Right lobe of liver (tissue), 6 donors: ENCODE measurements around the gene PHF21B. TPM values are rescaled to one million over a fixed set of nuclear protein-coding genes. Genes with fewer than 3 reads are reported as not detected.

ENCODE experiments used
- ATAC-seq, 4 donors: fragments of 200-7000 bp; cut with Tn5 transposase; one replicate each; pipeline ENCODE4 v1.9.1; 2020; ENCODE audit warnings: mild to moderate bottlenecking in 4 of 4, moderate library complexity in 4 of 4
- DNase-seq, 3 donors: peaks; one replicate each; pipeline ENCODE4 v3.0.0-alpha.2; 2020
- H3K27ac ChIP-seq, 3 donors: fragments of 200-600 bp; one replicate each; pipeline ENCODE4 v1.8.0; 2022
- H3K27me3 ChIP-seq, 2 donors: fragments of 200-600 bp; one replicate each; pipeline ENCODE4 v1.8.0; 2022
- H3K36me3 ChIP-seq, 4 donors: fragments of 200-600 bp; sonication (generic) in 1 of 4; one replicate each; pipeline versions ENCODE4 v1.5.1 to v1.8.0; 2017 to 2022; ENCODE audit warnings: control low read depth in 1 of 4
- H3K4me1 ChIP-seq, 4 donors: fragments of 200-600 bp; sonication (generic) in 1 of 4; one replicate each; pipeline versions ENCODE4 v1.5.1 to v1.8.0; 2017 to 2022; ENCODE audit warnings: control low read depth in 1 of 4
- H3K4me3 ChIP-seq, 3 donors: fragments of 200-600 bp; one replicate each; pipeline ENCODE4 v1.8.0; 2022
- H3K9me3 ChIP-seq, 4 donors: fragments of 200-600 bp; sonication (generic) in 1 of 4; one replicate each; pipeline versions ENCODE4 v1.5.1 to v1.8.0; 2017 to 2022; ENCODE audit warnings: control low read depth in 1 of 4
- POLR2A ChIP-seq: fragments of 450-650 bp; IDR thresholded peaks from one replicate; pipeline ENCODE4 v1.6.1; 2017; ENCODE audit warnings: antibody characterized with exemption, mild to moderate bottlenecking
- WGBS: methylation state at CpG from one replicate; pipeline ENCODE4 v1.1.6; 2018; ENCODE audit warnings: low coverage, low lambda C conversion rate; ENCODE audit not compliant: insufficient coverage; ENCODE audit errors: missing lambda C conversion rate; 5-methylcytosine and 5-hydroxymethylcytosine counted together
- intact Hi-C, 2 donors: fragments of 100-400 bp; cut with DNase I; formaldehyde crosslinking; loops; one replicate each; pipeline versions ENCODE4 v1.11.2 to v1.14.1; 2022
- total RNA-seq, 6 experiments: library from RNA; depleted of rRNA in 2 of 6; stranded (reverse); fragments of >200 nt in 2 of 6; fragmentation: NEBNext Ultra II Directional in 3 of 6; extraction: Animal tissue kit (Norgen Biotek cat#: 25700) in 3 of 6; gene quantifications; one replicate each; pipeline versions ENCODE4 v1.1.0 to v1.2.4, GENCODE V29; 2016 to 2023
- TF ChIP-seq, protein P1 (sequence below), 4 donors: fragments of 200-600 bp in 3 of 4; fragments of 450-650 bp in 1 of 4; IDR thresholded peaks; one replicate each; pipeline versions ENCODE4 v1.5.1 to v1.8.0; 2016 to 2022; ENCODE audit warnings: antibody characterized with exemption in 4 of 4, mild to moderate bottlenecking in 2 of 4
- donor health status: DM: no; HTN: yes; CAD: no.
- donor health status: DM: no; HTN: no; CAD: no.
- donor health status: DM: no; HTN: no; CAD: no.
- donor health status: DM: no; HTN: yes; CAD: no.
- donor health status: DM: no; HTN: yes; CAD: no.

Gene PHF21B
- total RNA-seq, 6 experiments from 2014 or later, result not detected

GRCh38 chr22:44891293-44891747 is 118.5 kb downstream of the PHF21B start:
- no peak for ATAC-seq
- intact Hi-C loops, result no loop called here
- no peaks in the 10 kb centered on the region for H3K36me3 ChIP-seq
- H3K27me3 ChIP-seq, result no peaks in the 10 kb centered on the region
- H3K4me3 ChIP-seq, result no peak overlapping the region
- no peaks in the 10 kb centered on the region for H3K9me3 ChIP-seq
- no peaks in the 10 kb centered on the region for H3K4me1 ChIP-seq
- WGBS, result 80% methylated on average over 2 of the region's 11 CpGs
- H3K27ac ChIP-seq, result no peak overlapping the region
- DNase-seq, result peak in 1 of 3 donors; percentile 35
- TF ChIP-seq, protein P1, sequence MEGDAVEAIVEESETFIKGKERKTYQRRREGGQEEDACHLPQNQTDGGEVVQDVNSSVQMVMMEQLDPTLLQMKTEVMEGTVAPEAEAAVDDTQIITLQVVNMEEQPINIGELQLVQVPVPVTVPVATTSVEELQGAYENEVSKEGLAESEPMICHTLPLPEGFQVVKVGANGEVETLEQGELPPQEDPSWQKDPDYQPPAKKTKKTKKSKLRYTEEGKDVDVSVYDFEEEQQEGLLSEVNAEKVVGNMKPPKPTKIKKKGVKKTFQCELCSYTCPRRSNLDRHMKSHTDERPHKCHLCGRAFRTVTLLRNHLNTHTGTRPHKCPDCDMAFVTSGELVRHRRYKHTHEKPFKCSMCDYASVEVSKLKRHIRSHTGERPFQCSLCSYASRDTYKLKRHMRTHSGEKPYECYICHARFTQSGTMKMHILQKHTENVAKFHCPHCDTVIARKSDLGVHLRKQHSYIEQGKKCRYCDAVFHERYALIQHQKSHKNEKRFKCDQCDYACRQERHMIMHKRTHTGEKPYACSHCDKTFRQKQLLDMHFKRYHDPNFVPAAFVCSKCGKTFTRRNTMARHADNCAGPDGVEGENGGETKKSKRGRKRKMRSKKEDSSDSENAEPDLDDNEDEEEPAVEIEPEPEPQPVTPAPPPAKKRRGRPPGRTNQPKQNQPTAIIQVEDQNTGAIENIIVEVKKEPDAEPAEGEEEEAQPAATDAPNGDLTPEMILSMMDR (IDR thresholded peaks at IDR 0.05), result no peak
- TF ChIP-seq POLR2A, result no peak

GRCh38 chr22:44890416-44891292 is 119.2 kb downstream of the PHF21B start:
- Histone ChIP-seq H3K4me3 (no peak overlapping the region), H3K27ac (no peak overlapping the region), H3K36me3 (no peaks in the 10 kb centered on the region), H3K4me1 (no peaks in the 10 kb centered on the region), H3K27me3 (no peaks in the 10 kb centered on the region), H3K9me3 (no peaks in the 10 kb centered on the region)
- TF ChIP-seq, protein P1 (IDR thresholded peaks at IDR 0.05), result no peak
- TF ChIP-seq POLR2A, result no peak
- WGBS, result 53% methylated on average over 5 of the region's 20 CpGs
- ATAC-seq, result peak in 1 of 4 donors; percentile 22
- intact Hi-C loops, result no loop called here
- DNase-seq, result peak in 1 of 3 donors; percentile 43

GRCh38 chr22:44889255-44889878 is 120.4 kb downstream of the PHF21B start:
- ATAC-seq, result no peak
- intact Hi-C loops, result no loop called here
- Histone ChIP-seq H3K4me1 (no peaks in the 10 kb centered on the region), H3K36me3 (no peaks in the 10 kb centered on the region), H3K4me3 (no peak overlapping the region), H3K27ac (no peak overlapping the region), H3K27me3 (no peaks in the 10 kb centered on the region), H3K9me3 (no peaks in the 10 kb centered on the region)
- DNase-seq, result peak in 2 of 3 donors; percentile 16 to 31
- 56% methylated on average over 5 of the region's 14 CpGs for WGBS
- TF ChIP-seq POLR2A, result no peak
- TF ChIP-seq, protein P1 (IDR thresholded peaks at IDR 0.05), result no peak

DNA sequence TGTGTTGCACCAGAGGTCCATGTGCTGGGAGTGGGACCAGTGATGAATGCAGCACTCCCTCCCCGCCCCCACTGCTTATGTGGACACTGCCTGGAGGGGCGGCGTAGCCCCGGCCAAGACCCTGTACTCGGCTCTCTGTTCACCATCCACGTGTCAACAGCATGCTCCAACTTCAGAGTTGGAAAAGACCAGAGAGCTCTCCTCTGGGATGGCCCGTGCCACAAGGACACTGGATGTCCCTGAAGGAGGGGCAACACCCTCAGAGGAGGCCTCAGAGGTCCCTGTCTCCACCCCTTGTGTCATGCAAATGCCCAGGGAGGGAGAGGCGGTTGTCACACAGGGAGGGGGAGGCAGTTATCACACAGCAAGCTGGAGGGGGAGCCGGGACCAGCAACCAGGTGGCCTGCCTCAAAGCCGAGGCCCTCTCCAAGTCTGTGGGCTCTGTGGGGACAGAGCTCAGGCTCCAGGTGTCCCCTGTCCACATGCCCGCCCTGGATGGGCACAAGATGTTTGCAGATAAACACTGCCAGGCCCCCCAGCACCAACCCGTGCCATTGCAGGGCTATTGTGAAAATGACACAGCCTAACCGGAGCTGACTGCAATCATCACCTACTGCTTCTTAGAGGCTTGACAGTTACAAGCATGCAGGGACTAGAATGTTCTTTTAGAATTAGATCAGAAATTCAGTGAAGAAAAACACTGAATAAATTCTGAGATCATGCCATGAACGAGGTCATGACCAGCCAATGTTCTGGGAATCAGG is 121.1 kb downstream of the PHF21B start:
- intact Hi-C loops, result no loop called here
- ATAC-seq (no peak), DNase-seq (peak in 2 of 3 donors; percentile 32 to 40)
- Histone ChIP-seq H3K9me3 (no peaks in the 10 kb centered on the region), H3K4me3 (no peak overlapping the region), H3K36me3 (no peaks in the 10 kb centered on the region), H3K27me3 (no peaks in the 10 kb centered on the region), H3K4me1 (no peaks in the 10 kb centered on the region), H3K27ac (no peak overlapping the region)
- WGBS, result 55% methylated on average over 5 of the region's 14 CpGs
- TF ChIP-seq, protein P1 (IDR thresholded peaks at IDR 0.05), result no peak
